ACC112 (cell line): ENCODE data around the gene C6orf136.

Experiments used
- H2AFZ ChIP-seq: fragments of 200-600 bp; sonication (generic); one replicate; pipeline ENCODE4 v1.6.0; 2017; ENCODE audit warnings: antibody characterized with exemption, low read length; ENCODE audit not compliant: unreplicated experiment
- H3K27ac ChIP-seq: fragments of 200-600 bp; sonication (generic); 2 replicates; pipeline ENCODE4 v1.5.1; 2014; ENCODE audit warnings: low read depth, mild to moderate bottlenecking, antibody characterized with exemption, low read length, moderate library complexity
- H3K27me3 ChIP-seq: fragments of 200-600 bp; sonication (generic); 2 replicates; pipeline ENCODE4 v1.6.1; 2014; ENCODE audit warnings: mild to moderate bottlenecking, antibody characterized with exemption, low read length, moderate library complexity, mixed read lengths; ENCODE audit not compliant: insufficient read depth
- H3K36me3 ChIP-seq: fragments of 200-600 bp; sonication (generic); 2 replicates; pipeline ENCODE4 v1.6.1; 2016; ENCODE audit warnings: mild to moderate bottlenecking, antibody characterized with exemption, low read length, moderate library complexity, mixed read lengths; ENCODE audit not compliant: insufficient read depth
- H3K4me1 ChIP-seq: fragments of 200-600 bp; sonication (generic); one replicate; pipeline ENCODE4 v1.6.1; 2016; ENCODE audit warnings: low read length, mixed read lengths; ENCODE audit not compliant: insufficient read depth, unreplicated experiment, control insufficient read depth
- H3K4me3 ChIP-seq: fragments of 200-600 bp; sonication (generic); 2 replicates; pipeline ENCODE4 v1.5.1; 2014; ENCODE audit warnings: mild to moderate bottlenecking, low read depth, low read length
- H3K79me2 ChIP-seq: fragments of 200-600 bp; sonication (generic); one replicate; pipeline ENCODE4 v1.6.0; 2016; ENCODE audit warnings: low read length; ENCODE audit not compliant: control insufficient read depth, unreplicated experiment, insufficient read depth

The C6orf136 gene

DNA sequence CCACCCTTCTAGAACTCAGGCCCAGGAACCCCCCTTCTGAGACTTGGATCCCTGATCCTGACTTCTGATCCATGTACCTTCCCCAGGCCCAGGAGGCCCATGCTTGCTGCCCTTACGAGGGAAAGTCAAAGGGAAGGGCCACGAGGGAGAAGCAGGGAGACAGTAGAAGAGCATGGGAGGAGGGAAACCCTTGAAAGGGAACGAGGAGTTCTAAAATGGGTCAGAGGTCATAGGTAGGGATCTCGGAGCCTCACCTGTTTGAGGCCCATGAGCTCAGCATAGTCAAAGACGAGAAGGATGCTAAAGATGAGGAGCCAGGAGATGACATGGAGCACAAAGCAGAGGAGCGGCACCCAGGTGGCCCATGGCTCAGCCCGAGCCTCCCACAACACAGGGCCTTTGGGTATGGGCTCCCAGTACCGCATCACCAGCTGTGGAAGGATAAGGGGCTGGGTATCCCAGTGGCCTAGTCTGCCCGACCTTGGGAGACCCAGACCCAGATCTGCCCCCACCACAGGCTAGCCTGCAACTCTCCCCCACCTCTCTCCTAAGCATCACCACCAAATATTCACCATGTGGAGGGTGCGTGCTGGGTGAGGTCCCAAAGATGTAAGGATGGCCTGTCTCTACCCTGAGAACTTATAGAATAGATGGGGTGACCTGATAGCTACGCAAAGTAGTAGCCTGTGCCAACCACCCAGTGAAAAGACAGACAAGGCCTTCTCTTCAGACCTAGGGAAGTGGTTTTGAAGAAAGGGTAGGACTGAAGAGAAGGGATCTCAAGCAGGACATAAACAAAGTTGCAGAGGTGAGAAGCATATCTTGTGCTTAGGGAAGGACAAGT, 42.3 kb downstream of the C6orf136 start:
- Histone ChIP-seq H3K4me1 (peaks cover 30% of the 10 kb centered on the region), H3K27me3 (no peaks in the 10 kb centered on the region), H3K27ac (peak overlapping the region; percentile 90), H3K4me3 (peak overlapping the region; percentile 96), H2AFZ (no peak overlapping the region), H3K36me3 (peaks cover 8% of the 10 kb centered on the region; the same call in 1 of the 2 replicates), H3K79me2 (peaks cover 51% of the 10 kb centered on the region)

GRCh38 chr6:30689985-30690384, 43.1 kb downstream of the C6orf136 start:
- H3K4me1 ChIP-seq, result peaks cover 35% of the 10 kb centered on the region
- H3K27ac ChIP-seq, result peak overlapping the region; percentile 56
- peaks cover 3% of the 10 kb centered on the region; the same call in 1 of the 2 replicates for H3K36me3 ChIP-seq
- H3K4me3 ChIP-seq, result peak overlapping the region; percentile 77
- no peaks in the 10 kb centered on the region for H3K27me3 ChIP-seq
- H3K79me2 ChIP-seq, result peaks cover 44% of the 10 kb centered on the region
- no peak overlapping the region for H2AFZ ChIP-seq

DNA sequence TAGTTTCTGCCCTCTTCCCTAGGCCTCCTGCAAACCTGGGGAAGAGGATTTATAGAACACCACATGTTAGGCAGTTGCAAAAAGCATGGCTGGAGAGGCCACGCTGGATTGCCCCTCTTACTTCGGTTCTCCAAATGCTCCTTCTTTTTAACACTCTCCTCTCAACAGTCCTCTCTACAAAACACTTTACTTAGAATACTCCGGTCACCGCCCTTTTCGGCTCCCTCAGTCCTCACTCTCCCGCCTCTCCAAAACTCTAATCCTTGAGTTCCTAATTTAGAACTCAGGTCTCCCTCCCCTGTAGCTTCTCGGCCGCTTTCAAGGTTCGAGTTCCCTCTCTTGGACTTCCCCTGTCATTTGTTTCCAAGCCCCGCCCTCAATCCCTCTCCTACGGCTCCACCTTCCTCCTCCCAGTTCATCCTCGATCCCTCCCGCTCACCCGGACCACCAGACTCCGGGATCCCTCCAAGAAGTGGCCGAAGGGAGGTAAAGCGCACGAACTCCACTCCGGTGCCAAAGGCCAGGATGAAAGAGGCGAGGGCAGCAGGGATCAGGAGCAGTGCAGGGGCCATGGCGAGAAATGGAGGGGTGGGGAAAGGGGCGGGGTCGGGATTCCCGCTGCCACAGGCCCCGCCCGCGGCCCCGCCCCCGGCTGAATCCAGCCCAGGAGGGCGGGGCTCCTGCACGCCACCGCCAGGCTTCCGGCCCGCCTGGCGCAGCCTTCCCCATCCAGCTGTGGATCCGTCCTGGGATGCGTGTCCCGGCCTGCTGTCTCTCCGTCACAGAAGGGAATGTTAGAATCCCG, 43.7 kb downstream of the C6orf136 start, which contains the start of gene NRM:
NRM (minus strand) TSS at position 582 of the 805 bp plus-strand sequence; CDS start at position 572, 10 bp downstream.
- H3K36me3 ChIP-seq, result no peaks in the 10 kb centered on the region
- H3K27ac ChIP-seq, result peak within 1 kb of the TSS; percentile 56
- H3K79me2 ChIP-seq, result peaks cover 38% of the 10 kb centered on the region
- H3K4me1 ChIP-seq, result peaks cover 40% of the 10 kb centered on the region
- no peaks in the 10 kb centered on the region for H3K27me3 ChIP-seq
- H3K4me3 ChIP-seq, result peak within 1 kb of the TSS; percentile 77
- peak within 1 kb of the TSS; percentile 65 for H2AFZ ChIP-seq

DNA sequence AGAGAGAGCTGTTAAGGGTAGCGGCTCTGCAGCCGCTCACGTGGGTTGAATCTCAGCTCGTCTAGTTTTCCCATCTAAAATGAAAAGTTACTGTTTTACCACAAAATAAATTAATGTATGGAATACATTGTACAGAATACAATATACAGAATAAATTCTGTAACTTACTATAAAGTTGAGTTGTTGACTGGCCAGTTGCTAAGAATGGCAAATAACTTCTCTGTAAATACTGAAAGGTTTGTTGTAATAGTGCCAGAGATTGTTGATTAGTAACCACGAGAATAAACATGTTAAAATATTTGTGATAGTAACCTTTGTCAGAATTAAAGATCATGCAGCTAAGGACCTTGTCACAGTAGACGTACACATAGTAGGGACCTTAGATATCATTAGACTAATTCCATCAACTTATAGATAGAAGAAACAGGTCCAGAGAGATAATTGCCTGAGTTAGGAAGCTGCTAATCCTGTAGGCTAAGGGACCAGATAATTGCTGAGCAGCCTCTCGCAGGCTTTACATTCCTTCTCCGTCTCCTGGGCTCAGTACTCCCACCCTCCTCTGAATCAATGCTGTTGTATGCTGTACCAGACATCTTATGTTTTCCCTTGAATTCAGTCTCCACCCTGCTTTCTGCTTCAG, 44.4 kb downstream of the C6orf136 start:
- peaks cover 40% of the 10 kb centered on the region for H3K4me1 ChIP-seq
- no peaks in the 10 kb centered on the region for H3K36me3 ChIP-seq
- H3K79me2 ChIP-seq, result peaks cover 30% of the 10 kb centered on the region
- no peaks in the 10 kb centered on the region for H3K27me3 ChIP-seq
- peak overlapping the region; percentile 77 for H3K4me3 ChIP-seq
- H2AFZ ChIP-seq, result peak overlapping the region; percentile 32
- H3K27ac ChIP-seq, result peak overlapping the region; percentile 56

- no peak overlapping the region for H3K27ac ChIP-seq
Measured at GRCh38 chr6:30696432-30696831, 49.5 kb downstream of the C6orf136 start.

DNA sequence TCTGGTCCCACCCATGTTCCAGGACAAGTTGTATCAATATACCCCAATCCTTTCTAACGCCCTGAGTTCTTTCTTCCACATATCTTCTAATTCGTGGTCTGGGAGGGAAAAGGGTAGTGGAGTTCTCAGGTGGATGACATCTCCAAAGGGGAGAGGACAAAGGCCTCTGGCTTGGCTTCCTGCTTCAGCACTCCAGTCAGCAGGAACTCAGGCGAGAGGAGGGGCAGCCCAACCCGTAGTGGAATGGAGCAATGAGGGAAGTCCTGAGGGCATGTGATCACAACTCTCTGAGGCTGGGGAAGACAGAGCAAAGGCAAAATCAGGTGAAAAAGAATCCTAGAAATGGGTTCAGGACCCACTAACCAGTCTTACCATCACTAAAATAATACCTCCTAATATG, 53.4 kb downstream of the C6orf136 start:
- H3K27ac ChIP-seq, result no peak overlapping the region
- no peak overlapping the region for H3K4me3 ChIP-seq
- H3K79me2 ChIP-seq, result no peaks in the 10 kb centered on the region
- H3K36me3 ChIP-seq, result peaks cover 10% of the 10 kb centered on the region; the same call in 1 of the 2 replicates
- peaks cover 2% of the 10 kb centered on the region for H3K4me1 ChIP-seq
- no peaks in the 10 kb centered on the region for H3K27me3 ChIP-seq
- H2AFZ ChIP-seq, result no peak overlapping the region

More at GRCh38 chr6:30696432-30696831, 49.5 kb downstream of the C6orf136 start:
- Histone ChIP-seq H3K4me3 (no peak overlapping the region), H3K36me3 (0 out of 2 replicates have a peak, but pooled peaks cover 3% of the 10 kb centered on the region), H3K4me1 (peaks cover 12% of the 10 kb centered on the region), H3K27me3 (no peaks in the 10 kb centered on the region), H3K79me2 (no peaks in the 10 kb centered on the region), H2AFZ (no peak overlapping the region)
